Measurements from ENCODE around the gene TADA2B. TPM values are rescaled to one million over a fixed set of nuclear protein-coding genes. Genes with fewer than 3 reads are reported as not detected.

TADA2B gene
- total RNA-seq, 1 experiment from 2014 or later: 15.2 TPM

DNA sequence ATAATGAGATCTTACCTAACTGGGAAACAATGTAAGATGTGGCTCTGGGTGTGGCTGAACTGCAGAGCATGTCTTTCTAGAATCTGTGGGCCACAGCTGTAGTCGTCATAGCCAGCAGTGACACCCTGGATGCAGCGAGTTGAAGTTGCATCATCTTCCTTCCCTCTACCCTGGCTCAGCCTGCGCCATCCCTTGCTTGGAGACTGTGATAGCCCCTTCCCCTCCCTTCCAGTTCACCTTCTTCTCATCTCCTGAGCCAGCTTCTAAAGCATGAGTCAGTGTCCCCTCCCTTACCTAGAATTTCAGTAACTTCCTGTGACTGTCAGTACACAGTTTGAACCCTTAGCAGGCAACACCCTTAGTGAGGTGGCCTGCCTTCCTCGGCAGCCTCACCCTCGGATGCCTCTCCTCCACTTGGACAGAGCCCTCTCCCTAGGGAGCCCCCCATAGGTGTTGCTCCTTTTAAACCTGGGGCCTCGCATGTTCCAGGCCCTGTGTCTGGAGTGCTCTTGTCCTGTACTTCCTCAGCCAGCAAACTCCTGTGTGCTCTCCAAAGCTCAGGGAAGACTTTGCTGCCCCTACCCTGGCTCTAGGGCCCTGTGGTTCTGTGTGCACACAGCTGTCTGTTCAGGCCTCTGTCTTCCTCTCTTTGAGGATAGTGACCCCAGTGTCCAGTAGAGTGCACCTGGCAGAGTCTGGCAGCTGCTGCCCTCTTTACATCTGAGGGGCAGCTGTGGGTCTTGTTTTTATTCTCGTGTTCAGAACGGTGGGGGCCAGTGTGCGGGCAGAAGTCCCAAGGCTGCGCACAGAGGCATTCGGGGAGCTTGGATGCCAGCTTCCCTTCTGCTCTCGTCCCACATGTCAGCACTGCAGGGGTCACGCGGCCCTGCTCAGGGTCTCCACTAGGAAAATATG lies 43.7 kb upstream of the TADA2B start:
- no peak overlapping the region for H3K4me3 ChIP-seq (ENCODE audit: low read depth, low read length, poor library complexity, severe bottlenecking)
- no TSS peak for BruUV-seq (replicated peaks)
- no peaks in the 10 kb centered on the region for H3K4me1 ChIP-seq (ENCODE audit: insufficient read depth, low read length, poor library complexity, severe bottlenecking)
- ChIA-PET CTCF (no interaction called here), POLR2A (ENCODE audit: low non-redundant PET) (no interaction called here)
- TF ChIP-seq EZH2 (IDR thresholded peaks at IDR 0.05; ENCODE audit: borderline replicate concordance, low read depth, low read length, poor library complexity, severe bottlenecking): no peak
- TF ChIP-seq, protein P1, sequence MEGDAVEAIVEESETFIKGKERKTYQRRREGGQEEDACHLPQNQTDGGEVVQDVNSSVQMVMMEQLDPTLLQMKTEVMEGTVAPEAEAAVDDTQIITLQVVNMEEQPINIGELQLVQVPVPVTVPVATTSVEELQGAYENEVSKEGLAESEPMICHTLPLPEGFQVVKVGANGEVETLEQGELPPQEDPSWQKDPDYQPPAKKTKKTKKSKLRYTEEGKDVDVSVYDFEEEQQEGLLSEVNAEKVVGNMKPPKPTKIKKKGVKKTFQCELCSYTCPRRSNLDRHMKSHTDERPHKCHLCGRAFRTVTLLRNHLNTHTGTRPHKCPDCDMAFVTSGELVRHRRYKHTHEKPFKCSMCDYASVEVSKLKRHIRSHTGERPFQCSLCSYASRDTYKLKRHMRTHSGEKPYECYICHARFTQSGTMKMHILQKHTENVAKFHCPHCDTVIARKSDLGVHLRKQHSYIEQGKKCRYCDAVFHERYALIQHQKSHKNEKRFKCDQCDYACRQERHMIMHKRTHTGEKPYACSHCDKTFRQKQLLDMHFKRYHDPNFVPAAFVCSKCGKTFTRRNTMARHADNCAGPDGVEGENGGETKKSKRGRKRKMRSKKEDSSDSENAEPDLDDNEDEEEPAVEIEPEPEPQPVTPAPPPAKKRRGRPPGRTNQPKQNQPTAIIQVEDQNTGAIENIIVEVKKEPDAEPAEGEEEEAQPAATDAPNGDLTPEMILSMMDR (conservative IDR thresholded peaks at IDR 0.05; ENCODE audit: low read depth, low read length): no peak
- H3K36me3 ChIP-seq (ENCODE audit: insufficient read depth, low read length, poor library complexity, severe bottlenecking): peaks cover 59% of the 10 kb centered on the region
- no peaks in the 10 kb centered on the region for H3K9me3 ChIP-seq (ENCODE audit: low read depth, low read length, poor library complexity, severe bottlenecking)
- DNase-seq (ENCODE audit: low spot score): no peak
- H3K27ac ChIP-seq (ENCODE audit: low read depth, low read length, poor library complexity, severe bottlenecking): no peak overlapping the region
- intact Hi-C loops (cut with micrococcal nuclease; ENCODE audit: unreplicated experiment): no loop called here
- H3K27me3 ChIP-seq (replicated peaks; ENCODE audit: insufficient read depth, low read depth, low read length, poor library complexity): no peaks in the 10 kb centered on the region

DNA sequence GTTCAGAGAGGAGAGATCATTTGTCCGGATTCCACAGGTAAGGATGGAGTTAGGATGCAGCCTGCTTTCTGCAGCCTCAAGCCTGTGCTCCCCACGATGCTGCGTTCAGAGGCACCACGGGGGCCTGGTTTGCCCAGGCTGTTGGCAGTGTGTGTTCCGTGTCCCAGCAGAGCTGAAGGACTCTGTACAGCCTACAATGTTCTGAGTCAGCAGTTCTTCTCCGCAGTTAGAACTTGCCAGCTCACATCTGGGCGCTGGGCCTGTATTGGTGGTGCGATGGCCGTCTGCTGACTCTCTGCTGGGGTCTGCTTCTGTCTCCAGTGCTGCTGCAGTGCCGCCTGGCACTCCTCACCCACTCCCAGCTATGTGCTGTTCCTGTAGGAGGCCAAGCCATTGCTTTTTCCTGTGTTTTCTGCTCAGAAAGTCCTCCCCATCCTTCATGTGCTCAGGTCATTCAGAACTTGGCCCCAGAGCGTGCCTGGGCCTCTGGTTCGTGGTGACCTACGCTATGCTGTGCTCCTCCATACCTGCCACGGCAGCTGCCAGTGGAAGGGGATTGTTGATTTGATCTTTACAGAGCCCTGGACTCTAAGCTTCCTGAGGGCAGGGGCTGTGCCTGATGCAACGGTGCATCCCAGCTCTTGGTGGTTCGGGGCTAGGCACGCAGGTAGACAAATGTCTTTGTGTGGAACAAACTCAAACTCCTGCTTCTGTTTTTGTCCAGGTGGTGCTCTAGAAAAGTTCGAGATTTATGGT lies 42.6 kb upstream of the TADA2B start:
- BruUV-seq (replicated peaks): no TSS peak
- TF ChIP-seq EZH2 (IDR thresholded peaks at IDR 0.05; ENCODE audit: borderline replicate concordance, low read depth, low read length, poor library complexity, severe bottlenecking): no peak
- TF ChIP-seq, protein P1 (conservative IDR thresholded peaks at IDR 0.05; ENCODE audit: low read depth, low read length): no peak
- Histone ChIP-seq H3K4me1 (ENCODE audit: insufficient read depth, low read length, poor library complexity, severe bottlenecking) (no peaks in the 10 kb centered on the region), H3K27me3 (replicated peaks; ENCODE audit: insufficient read depth, low read depth, low read length, poor library complexity) (no peaks in the 10 kb centered on the region), H3K27ac (ENCODE audit: low read depth, low read length, poor library complexity, severe bottlenecking) (no peak overlapping the region), H3K36me3 (ENCODE audit: insufficient read depth, low read length, poor library complexity, severe bottlenecking) (peaks cover 55% of the 10 kb centered on the region), H3K9me3 (ENCODE audit: low read depth, low read length, poor library complexity, severe bottlenecking) (no peaks in the 10 kb centered on the region), H3K4me3 (ENCODE audit: low read depth, low read length, poor library complexity, severe bottlenecking) (no peak overlapping the region)
- POLR2A ChIA-PET (ENCODE audit: low non-redundant PET): no interaction called here
- CTCF ChIA-PET: no interaction called here
- intact Hi-C loops (cut with micrococcal nuclease; ENCODE audit: unreplicated experiment): no loop called here
- no peak for DNase-seq (ENCODE audit: low spot score)

DNA sequence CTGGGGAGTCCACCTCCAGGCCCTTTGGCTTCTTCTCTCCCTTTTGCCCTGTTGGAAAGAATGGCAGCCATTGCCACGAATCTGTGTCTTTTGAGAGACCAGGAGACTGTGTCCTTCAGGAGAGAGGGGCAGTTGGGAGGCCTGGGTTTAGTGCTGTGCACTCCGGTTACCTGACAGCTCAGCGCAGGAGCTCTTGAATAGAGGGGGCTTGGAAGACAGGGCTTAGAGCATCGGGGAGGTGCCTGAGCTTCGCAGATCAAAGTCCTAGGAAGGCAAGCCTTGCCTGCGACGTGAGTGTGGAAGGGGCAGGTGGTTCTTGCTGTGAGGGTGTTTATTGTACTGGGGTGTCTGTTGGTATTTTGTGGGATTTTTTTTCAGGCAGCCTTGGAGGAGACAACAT lies 41.9 kb upstream of the TADA2B start:
- Histone ChIP-seq H3K4me1 (ENCODE audit: insufficient read depth, low read length, poor library complexity, severe bottlenecking) (no peaks in the 10 kb centered on the region), H3K4me3 (ENCODE audit: low read depth, low read length, poor library complexity, severe bottlenecking) (no peak overlapping the region), H3K36me3 (ENCODE audit: insufficient read depth, low read length, poor library complexity, severe bottlenecking) (peaks cover 53% of the 10 kb centered on the region), H3K27me3 (replicated peaks; ENCODE audit: insufficient read depth, low read depth, low read length, poor library complexity) (no peaks in the 10 kb centered on the region), H3K27ac (ENCODE audit: low read depth, low read length, poor library complexity, severe bottlenecking) (no peak overlapping the region), H3K9me3 (ENCODE audit: low read depth, low read length, poor library complexity, severe bottlenecking) (no peaks in the 10 kb centered on the region)
- TF ChIP-seq EZH2 (IDR thresholded peaks at IDR 0.05; ENCODE audit: borderline replicate concordance, low read depth, low read length, poor library complexity, severe bottlenecking): no peak
- TF ChIP-seq, protein P1 (conservative IDR thresholded peaks at IDR 0.05; ENCODE audit: low read depth, low read length): no peak
- no TSS peak for BruUV-seq (replicated peaks)
- POLR2A ChIA-PET (ENCODE audit: low non-redundant PET): no interaction called here
- DNase-seq (ENCODE audit: low spot score): no peak
- intact Hi-C loops (cut with micrococcal nuclease; ENCODE audit: unreplicated experiment): no loop called here
- CTCF ChIA-PET: no interaction called here
